Endothelial cell of hepatic sinusoid (primary cell): ENCODE data around the gene NRP1.

Experiments
- in situ Hi-C: cut with HindIII; loops from 2 replicates; pipeline ENCODE4 v1.10.0; 2017; ENCODE audit warnings: low sequenced_read_pairs

Gene NRP1

DNA sequence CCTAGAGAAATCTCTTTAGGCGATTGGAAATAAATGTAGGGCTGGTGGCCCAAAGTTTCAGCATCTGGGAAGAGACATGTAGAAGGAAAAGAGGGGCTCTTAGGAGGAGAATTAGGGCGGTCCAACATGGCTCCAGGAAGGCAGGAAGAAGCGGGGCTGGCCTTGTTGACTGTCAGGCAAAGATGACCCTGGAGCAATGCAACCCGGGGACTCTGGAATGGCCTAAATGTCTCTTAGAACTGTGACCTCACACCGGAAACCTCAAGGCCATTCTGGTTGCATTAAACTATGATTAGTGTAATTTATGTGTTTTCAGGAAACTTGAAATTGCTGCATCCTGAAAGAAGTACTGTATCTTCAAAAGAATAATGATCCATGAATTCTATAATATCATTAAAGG lies 66.8 kb downstream of the NRP1 start:
- in situ Hi-C loops, result no loop called here

DNA sequence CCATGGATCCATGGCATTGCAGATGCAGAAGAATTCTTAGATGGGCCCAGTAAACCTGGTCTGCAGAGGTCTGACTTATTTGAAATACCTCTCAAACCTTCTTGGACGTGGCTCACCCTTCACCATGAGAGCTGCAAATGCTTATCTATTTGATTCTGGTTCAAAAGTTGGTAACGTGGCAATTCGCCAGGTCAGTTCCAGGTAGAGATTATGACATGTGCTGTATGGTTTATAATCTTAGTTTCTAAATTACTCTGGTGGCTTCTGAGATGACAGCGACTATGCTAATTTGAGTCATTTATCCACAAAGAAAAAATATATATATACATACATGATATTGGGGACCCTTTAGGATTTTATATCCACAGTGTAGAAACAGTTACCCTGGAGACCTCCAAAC lies 68.8 kb downstream of the NRP1 start:
- in situ Hi-C loops, result no loop called here

DNA sequence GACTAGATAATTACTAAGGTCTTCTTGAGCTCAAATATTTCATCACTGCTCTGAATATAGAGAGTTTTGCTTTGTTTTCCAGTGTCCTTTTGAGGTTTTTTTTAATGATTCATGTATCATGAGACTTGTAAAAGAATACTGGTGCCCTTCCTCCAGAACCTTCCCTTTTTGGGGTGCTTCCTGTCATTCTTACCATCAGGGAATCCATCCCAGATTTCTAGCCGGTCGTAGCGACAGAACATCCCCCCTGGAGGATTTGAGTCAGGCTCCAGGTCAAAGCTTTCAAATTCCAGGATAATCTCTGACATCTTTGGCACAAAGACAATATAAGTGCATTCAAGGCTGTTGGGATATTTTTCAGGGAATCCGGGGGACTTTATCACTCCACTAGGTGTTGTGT lies 71.0 kb downstream of the NRP1 start:
- in situ Hi-C loops, result no loop called here

DNA sequence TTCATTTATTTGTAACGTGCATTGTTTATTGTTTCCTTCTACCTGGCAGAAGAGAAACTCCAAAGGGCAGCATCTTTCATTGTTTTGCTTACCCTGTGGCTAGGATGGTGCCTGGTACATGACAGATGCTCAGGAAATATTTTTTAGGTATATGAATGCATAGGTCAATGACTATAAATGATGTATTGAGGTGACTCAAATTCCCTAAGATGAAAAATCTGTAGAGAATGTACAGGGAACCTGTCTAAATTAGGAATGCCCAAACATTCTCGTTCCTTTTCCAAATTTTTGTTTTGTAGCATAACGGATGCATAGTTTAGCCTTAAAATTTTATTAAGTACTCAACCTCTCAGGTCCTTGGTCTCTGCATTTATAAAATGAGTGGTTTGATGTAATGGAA lies 71.6 kb downstream of the NRP1 start:
- in situ Hi-C loops, result no loop called here

DNA sequence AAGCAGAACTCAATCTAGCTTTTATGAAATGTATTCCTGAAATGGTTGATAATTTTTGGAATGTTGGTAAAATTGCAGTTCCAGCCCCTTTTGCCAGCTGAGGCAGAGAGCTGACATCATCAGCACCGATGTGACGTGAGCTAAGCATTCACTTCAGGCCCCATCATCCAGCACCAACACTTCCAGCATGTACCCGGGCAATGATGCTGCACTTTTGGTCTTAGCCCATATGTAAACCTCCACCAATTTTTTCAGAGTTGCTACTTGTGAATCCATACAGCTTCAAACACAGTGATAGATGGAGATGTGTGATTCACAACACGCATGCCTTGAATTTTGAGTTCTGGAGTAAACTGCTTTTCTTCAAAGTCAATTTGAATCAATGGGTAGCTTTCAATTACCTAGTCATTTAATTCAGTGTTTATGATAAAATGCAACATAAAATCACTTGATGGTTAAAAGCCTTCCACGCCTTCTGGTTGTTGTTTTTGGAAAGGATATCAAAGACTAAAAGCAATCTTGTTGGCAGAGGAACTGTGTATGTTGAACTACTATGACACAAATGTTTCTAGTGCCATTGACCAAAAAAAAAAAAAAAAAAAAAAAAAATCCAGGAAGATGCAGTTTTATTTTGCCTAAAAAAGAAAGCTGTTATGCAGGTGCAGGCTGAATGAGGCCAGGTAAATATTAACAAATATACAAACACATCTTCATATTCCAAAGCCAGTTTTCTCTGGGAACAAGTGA lies 73.9 kb downstream of the NRP1 start:
- in situ Hi-C loops, result no loop called here

DNA sequence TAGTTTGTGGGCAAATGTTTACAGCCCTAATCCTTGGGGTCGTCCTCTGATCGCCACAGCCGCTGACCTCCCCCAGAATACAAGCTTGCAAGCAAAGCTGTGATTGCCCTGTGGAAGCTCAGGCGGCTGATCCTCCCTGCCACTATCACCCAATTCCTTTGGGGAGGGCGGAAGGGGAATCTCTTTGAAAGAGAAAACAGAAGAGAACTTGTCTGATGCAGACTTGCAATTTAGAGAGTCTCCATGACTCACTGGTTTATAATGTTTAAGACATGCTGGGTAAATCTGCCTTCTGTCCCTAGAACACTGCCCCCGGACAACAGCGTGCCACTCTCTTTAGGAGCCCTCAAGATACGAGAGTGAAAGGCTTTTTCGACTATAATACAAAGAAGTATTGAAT lies 75.5 kb downstream of the NRP1 start:
- in situ Hi-C loops, result loop anchor here (5.0 kb wide), 2 partner anchors 52 to 58 kb away; no protein-coding TSS in a partner anchor

DNA sequence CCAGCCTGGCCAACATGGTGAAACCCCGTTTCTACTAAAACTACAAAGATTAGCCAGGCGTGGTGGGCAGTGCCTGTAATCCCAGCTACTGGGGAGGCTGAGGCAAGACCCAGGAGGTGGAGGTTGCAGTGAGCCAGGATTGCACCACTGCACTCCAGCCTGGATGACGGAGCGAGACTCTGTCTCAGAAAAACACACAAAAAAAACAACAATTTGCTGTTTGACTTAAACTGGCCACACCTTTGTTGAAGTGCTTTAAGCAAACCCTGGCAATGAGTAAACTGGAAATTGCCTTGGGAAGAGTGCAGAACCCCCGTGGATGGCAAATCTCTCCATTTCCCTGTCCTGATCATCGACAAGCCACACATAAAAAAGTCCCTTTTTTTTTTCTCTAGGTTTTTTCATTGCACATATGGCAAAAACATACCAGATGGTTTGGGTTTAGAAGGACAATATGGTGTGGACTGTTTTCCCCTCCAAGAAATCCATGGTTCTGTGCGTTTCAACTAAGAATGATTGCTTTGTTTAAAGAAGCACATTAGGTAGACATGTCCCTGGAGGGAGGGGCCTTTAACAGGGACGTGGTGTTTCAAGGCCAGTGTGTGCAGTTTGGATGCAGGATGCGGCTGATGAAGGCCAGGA lies 76.9 kb downstream of the NRP1 start:
- in situ Hi-C loops, result loop anchor here (5.0 kb wide), 2 partner anchors 50 to 60 kb away; no protein-coding TSS in a partner anchor

DNA sequence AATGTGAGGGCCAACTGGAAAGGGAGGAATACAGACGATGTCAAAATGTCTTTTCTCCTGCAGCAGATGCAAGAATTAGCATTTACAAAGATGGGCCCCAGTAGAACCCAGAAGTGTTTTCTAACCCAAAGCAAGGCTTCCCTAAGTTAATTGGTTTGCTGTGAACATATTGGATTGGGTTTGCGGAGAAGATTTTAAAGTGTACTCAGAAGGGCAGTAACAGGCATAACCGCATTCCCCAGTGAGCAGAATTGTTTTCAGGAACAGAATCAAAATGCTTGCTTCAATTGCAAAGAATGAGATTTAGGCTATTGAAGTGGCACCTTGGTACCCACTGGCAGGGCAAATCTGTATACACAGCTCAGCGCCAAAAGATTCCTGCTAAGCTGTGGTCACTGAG lies 78.0 kb downstream of the NRP1 start:
- in situ Hi-C loops, result loop anchor here (5.0 kb wide), 2 partner anchors 49 to 61 kb away; no protein-coding TSS in a partner anchor

DNA sequence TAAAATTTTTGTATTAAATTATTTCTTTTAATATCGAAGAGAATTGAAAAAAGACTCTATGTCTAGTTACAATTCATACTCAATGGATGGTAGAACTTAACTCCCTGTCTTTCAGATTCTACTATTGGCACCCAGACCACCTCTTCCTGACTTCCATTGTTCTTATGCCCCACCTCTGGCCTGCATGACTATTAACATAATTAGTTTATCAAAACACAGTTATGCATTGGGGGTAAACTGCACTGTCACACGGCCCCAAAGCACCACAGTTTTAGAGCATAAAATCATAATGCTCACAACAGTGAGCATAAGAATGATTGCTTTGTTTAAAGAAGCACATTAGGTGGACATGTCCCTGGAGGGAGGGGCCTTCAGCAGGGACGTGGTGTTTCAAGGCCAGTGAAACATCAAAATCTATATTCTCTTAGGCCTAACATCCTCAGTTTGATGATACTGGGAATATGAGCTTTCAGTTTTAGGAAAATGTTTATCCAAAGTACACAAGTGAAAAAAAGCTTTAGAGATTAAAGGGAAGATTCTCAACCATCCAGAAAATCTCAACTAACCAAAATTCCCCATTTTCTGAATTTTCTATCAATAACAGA lies 79.8 kb downstream of the NRP1 start:
- in situ Hi-C loops, result loop anchor here (5.0 kb wide), 2 partner anchors 47 to 63 kb away; no protein-coding TSS in a partner anchor

DNA sequence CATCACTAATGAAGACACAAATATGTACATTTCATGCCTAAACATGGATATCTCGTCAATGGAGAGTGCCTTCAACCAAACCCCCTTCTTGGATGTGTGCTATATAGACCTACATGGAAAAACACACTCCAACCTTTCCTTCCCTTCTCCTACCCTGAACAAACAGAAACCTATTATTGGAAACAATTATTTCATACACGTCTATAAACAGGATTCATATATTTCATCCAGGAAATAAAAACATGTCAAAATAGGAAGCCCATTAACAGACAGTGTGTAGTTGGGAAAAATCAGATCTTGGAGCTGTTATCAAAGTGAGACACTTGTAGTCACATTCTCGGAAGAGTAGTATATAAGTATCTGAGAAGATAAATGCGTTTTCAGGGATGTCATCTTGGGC lies 81.1 kb downstream of the NRP1 start:
- in situ Hi-C loops, result no loop called here

DNA sequence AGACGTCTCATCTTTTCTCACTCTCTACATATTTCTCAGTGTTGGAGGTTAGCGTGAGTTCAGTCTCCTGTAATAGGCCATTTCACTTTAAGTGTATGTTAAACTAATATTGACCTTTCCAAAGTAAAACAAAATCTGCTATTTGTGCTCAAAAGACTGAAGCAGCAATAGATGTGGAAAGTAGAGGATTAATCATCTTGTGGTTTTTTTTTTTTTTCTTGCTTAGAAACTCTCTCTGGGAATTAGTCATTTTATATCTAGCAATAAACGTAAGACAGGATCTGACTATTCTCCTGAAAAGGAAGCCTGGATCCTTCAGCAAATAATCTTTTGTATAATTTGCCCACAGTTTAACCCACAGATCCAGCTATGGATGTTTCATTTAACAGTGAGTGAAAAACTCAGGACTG lies 81.7 kb downstream of the NRP1 start:
- in situ Hi-C loops, result no loop called here

DNA sequence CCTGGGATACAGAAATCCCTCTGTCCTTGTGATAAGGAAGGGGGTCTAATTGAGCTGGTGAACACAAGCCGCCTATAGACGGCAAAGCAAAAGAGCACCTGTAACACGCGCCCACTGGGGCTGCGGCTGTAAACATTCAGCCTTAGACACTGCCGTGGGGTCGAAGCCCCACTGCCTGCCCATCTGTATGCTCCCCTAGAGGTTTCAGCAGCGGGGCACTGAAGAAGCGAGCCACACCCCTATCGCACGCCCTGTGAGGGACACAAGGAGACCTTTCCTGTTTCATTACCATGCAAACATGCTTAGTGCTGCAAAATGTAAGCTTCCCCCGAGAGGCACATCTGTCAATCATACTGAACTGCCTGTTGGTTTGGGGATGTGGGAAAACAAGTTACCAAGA lies 82.1 kb downstream of the NRP1 start:
- in situ Hi-C loops, result no loop called here

DNA sequence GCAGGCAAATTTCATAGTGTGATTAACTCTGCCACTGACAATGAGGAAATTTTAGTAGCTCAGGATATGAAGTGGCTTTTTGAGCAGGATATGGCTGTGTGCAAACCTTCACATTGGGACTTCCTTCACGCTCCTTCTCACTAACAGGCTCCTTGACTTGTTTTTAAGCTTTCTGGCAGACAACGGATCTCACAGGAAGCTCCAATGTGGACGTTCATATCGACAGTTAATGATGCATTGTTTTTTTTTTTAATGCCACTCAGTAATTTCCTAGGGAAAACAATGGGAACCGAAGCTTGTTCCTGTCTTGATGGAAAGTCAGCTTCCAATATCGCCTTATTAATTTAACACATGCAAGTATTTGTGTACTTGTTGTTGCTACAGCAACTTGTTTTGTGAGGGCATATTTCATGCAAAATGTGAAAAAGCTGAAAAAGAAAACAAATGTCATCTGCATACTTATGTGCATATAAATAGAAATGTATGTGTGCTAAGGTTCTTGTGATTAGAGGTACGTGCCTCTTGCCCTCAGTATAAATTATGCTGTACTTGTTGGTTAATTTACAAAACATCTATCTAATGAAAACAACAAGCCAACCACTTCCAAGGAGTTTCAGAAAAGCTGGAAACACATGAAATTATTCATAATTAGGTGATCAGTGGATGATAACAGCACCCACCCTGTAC lies 84.7 kb downstream of the NRP1 start:
- in situ Hi-C loops, result no loop called here

DNA sequence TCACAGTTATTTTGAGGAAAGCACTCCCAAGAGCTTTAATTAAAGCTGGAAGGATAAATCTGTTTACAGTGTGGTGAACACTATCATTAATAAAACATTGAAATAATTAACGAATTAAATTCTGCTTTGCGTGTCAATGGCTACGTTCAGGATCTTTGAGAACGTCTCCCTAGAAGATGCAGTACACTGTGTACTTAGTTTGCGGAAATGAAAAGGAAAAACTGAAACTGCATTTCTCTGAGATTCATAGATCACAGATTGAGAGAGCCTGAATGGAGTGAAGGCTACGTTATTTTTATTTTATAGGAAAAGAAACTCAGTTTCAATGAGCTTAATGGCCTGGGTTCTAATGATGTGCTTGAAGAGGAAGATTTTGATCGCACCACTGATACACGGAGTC lies 85.3 kb downstream of the NRP1 start:
- in situ Hi-C loops, result no loop called here

DNA sequence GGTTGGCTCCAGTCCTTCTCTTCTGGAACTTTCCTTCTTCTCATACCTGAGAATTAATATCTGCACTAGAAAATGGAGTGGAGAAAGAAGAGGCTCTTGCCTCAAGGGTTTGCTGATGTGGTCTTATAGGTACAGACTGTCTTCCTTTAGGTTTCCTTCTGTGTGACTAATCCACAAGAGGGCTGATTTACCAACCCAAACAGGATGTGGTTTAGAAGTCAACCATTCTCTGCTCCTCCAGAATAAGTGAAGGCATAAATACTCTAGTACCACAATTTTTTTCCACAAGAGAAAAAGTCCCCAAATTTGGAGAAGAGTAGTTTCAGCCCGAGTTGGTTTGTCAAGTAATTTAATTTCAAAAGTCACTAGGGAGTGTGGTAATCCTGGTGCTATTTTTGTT lies 85.8 kb downstream of the NRP1 start:
- in situ Hi-C loops, result no loop called here

DNA sequence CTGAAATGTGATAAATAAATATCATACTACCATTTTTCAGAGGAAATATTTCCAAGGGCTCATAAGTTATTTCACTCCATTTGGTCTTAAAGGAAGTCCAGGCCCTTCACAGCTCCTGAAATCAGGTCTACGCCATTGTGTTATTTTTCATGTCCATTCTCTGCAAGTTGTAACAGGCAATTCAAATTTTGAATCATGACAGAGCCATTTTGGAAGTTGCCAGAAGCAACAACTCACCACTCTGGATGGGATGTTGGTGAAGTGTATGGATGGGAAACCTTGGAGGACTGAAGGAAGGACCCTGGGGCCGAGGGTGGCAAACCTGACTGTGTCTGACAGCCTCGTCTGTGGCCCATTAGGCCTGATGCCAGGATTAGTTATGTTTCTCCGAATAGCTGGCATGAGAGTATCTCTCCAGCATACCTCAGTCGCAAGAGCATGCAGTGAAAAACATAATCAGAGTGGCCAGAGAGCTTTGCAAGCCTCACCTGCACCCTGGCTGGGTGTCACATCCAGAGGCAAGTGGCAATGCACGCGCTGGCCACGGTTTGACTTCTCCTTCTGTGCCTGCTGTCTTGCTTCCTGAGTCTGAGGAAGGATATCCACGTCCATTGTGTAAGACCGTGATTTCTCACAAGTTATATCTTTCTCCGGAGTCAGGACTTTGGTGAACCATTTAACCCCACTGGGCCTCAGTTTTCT lies 87.1 kb downstream of the NRP1 start:
- in situ Hi-C loops, result no loop called here

DNA sequence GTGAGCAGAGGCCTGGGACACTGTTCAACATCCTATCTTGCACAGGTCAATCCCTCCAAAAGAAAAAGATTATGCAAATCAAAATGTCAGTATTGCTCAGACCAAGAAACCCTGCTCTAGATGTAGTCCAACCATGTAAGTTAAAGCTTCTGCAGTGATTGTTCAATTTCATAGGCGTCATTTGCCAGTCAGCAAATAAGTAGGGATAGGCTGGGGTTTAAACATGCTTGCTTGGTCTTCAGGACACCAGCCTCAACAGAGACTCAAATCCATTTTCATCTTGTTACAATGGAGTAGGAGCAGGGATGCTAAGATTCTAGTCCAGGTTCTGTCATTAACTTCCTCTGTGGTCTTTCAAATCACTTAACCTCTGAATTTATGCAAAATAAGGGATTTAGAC lies 89.1 kb downstream of the NRP1 start:
- in situ Hi-C loops, result no loop called here

DNA sequence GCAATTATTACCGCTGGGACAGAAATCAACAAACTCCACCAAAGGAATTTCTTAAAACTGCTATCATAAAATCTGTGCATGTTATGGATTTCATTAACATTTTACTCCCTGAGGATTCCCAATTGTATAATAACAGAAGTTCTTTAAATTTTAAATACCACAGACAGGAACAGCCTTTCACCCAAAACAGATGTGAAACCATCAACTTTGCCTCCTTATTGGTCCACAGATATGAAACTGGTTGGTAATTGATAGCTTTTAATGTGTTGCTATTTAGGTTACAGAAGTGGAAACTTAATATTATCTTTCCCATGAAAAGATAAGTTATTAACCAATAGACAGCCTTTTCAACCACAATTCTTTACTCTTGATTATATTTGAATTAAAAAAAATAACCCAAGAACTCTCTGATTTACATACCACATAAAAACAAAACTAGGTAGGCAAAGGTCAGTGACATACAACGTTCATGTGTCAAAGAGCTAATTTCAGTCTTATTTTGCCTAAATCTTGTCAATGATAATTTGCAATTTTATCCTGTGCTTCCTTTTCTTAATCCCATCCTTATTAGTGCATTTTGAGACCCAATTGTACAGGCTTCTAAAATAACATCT lies 90.0 kb downstream of the NRP1 start:
- in situ Hi-C loops, result no loop called here

DNA sequence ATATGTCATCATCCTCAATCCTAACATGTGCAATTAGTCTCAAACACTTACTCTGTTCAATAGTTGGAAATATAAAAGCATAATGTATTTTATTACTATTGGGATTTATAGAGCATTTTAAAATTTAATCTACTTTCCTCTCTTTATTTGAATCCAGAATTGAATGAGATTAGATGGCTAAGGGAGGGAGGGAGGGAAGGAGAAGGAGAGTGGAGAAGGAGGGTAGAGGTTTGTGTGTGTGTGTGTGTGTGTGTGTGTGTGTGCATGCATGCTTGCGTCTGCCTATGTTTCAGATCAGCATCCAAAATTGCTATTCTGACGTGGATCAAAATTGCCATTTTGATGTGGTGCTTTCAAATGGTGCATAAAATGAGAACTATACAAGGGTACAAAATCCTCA lies 90.8 kb downstream of the NRP1 start:
- in situ Hi-C loops, result no loop called here

DNA sequence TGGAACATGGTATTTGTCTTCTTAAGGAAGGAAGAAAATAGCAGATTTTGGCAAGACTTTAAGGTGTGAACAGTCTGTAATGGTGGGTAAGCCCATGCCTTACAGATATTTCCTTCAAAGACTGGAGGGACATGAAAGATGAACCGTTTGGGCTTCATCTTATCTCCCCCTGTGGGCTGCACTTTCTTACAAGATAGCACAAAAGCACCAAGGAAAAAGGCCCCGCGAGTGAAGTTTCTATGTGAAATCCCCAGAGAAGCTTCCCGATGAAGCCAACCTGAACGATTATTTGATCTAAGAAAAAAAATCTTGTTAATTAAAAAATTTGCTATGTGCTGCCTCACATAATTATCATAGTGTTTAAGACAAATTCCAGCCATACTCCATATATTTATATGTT lies 91.5 kb downstream of the NRP1 start:
- in situ Hi-C loops, result no loop called here
